Tibial nerve (tissue), 4 donors: ENCODE results near the gene COL4A2.

Experiments used
- CTCF ChIP-seq, 5 experiments: fragments of 200-600 bp in 3 of 5; fragments of 450-650 bp in 2 of 5; sonication (generic) in 3 of 5; IDR thresholded peaks; one replicate each; pipeline ENCODE4 v1.5.1; 2016 to 2019; ENCODE audit warnings: antibody characterized with exemption in 5 of 5, mild to moderate bottlenecking in 3 of 5, moderate library complexity in 2 of 5
- EP300 ChIP-seq, 2 donors: sonication (generic); formaldehyde crosslinking; IDR thresholded peaks; one replicate each; pipeline ENCODE4 v1.6.1; 2017; ENCODE audit warnings: antibody characterized with exemption in 2 of 2, mild to moderate bottlenecking in 1 of 2
- POLR2A ChIP-seq, 2 donors: fragments of 450-650 bp; IDR thresholded peaks; one replicate each; pipeline ENCODE4 v1.6.1; 2017; ENCODE audit warnings: antibody characterized with exemption in 2 of 2, mild to moderate bottlenecking in 2 of 2, moderate library complexity in 2 of 2

- no peak for TF ChIP-seq CTCF (IDR thresholded peaks at IDR 0.05)
- peak in 1 of 2 donors; percentile 18 for TF ChIP-seq EP300 (IDR thresholded peaks at IDR 0.05)
- no peak for TF ChIP-seq POLR2A (IDR thresholded peaks at IDR 0.05)
These were observed 127.5 kb downstream of the COL4A2 start for GRCh38 chr13:110434629-110435028.
